GM12891 (cell line): ENCODE measurements around the gene SEMA3G.

Experiments used
- PAX5 ChIP-seq: IDR thresholded peaks from 2 replicates; pipeline ENCODE4 v1.6.1; 2011; ENCODE audit warnings: low read length, moderate library complexity, mild to moderate bottlenecking; ENCODE audit not compliant: insufficient read depth, severe bottlenecking
- POLR2A ChIP-seq: IDR thresholded peaks from 2 replicates; pipeline ENCODE4 v1.6.1; 2011; ENCODE audit warnings: low read depth, low read length, control low read depth
- POLR2AphosphoS5 ChIP-seq: IDR thresholded peaks from 2 replicates; pipeline ENCODE4 v1.6.1; 2011; ENCODE audit warnings: low read depth, low read length, control low read depth
- SPI1 ChIP-seq: IDR thresholded peaks from 2 replicates; pipeline ENCODE4 v1.6.1; 2011; ENCODE audit warnings: low read depth, low read length, control low read depth
- TAF1 ChIP-seq: IDR thresholded peaks from 2 replicates; pipeline ENCODE4 v1.6.1; 2011; ENCODE audit warnings: low read depth, low read length, control low read depth

- no peak for TF ChIP-seq TAF1
- TF ChIP-seq POLR2AphosphoS5, result no peak
- TF ChIP-seq POLR2A, result no peak
- no peak for TF ChIP-seq PAX5
- TF ChIP-seq SPI1, result no peak
These were observed 8.8 kb upstream of the SEMA3G start, which contains the start of gene TNNC1 for GRCh38 chr3:52453496-52454249.
